Glomerular visceral epithelial cell (primary cell): ENCODE results near the gene DIABLO.
"Not testable (repeated sequence)": the region's sequence is repeated elsewhere in the genome, so short reads cannot be mapped to it uniquely, and the experiment has no call there.

ENCODE experiments used
- DNase-seq: peaks from one replicate; pipeline ENCODE4 v3.0.0-alpha.2; 2016; ENCODE audit errors: extremely low spot score

DIABLO gene

DNA sequence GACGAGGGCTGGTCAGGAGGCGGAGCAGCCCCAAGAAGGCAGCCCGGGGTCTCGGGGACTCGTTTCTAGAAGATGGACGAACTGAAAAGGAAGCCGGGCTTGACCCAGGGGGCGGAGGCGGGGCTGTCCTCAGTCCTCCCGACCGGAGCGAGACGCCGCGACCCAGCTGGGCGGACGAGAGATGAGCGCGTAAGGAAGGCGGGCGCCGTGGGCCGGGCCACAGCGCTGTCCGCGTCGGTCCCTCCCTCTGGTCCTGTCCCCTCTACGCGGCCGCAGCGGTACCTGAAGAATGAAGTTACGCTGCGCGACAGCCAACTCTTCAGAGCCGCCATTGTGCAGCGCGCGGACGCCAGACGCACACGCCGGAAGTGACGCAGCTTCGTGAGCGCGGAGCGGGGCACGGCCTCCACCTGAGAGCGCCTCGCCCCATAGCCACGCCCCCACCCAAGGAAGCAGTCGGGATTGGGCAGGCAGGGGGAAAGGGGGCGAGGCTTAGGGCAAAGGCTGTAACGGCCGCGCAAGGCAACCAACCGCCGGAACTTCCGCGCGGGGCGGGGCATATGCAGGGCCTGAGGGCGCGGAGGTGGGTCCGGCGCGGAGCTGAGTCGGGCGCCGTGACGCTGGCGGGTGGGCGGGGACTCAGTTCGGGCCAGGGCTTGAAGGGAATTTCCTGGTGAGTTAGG, at the start of gene DIABLO:
Gene DIABLO, minus strand, starts transcription at position 370 of the 683 bp plus-strand sequence. Its CDS starts 38 bp downstream, at position 332.
- peak; percentile 100 for DNase-seq

DNA sequence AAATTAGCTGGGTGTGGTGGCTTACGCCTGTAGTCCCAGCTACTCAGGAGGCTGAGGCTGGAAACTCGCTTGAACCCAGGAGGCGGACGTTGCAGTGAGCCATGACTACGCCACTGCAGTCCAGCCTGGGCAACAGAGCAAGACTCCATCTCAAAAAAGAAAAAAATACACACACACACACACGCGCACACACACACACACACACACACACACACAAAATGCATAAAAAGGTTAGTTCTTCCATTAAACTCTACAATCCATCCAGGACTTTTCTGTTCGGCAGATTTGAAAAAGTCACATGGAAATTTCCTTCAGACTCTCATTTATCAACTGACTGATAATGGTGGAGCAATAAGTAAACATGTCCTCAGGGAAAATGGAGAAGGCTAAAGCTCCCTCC, 49.6 kb upstream of the DIABLO start:
- no peak for DNase-seq

- DNase-seq: peak; percentile 97
Observed at GRCh38 chr12:122266230-122266901, 40.5 kb upstream of the DIABLO start, which contains the start of gene VPS33A. Gene VPS33A, minus strand, starts transcription at chr12:122266494. Its CDS starts 86 bp downstream, at chr12:122266408.

DNA sequence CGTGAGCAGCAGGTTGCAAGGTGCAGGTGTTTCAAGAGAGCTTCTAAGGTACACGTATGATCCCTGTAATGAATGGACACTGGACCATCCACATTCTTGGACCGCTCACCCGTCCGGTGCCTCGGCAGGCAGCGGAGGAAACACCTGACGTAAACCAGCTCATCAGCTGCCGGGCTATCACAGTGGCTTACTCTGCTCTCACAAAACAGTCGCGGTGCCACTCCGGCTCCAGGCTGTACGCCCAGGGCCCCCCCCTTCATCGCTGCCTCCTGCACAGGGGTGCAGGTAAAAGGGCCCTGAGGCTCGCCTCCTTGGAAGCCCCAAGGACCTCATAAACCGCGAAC, 40.0 kb upstream of the DIABLO start:
- peak; percentile 38 for DNase-seq

- DNase-seq: no peak
Observed at GRCh38 chr12:122265476-122265875, 39.6 kb upstream of the DIABLO start.

DNA sequence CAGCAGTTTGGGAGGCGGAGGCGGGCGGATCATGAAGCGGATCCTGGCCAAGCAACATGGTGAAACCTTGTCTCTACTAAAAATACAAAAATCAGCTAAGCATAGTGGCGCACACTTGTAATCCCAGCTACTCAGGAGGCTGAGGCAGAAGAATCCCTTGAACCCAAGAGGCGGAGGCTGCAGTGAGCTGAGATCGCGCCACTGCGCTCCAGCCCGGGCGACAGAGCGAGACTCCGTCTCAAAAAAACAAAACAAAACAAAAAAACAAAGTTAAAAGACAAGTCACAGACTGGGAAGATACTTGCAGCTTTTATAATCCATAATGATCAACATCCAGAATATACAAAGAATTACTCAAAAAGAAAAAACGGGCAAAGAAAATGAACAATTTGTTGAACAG, 34.9 kb upstream of the DIABLO start:
- DNase-seq: not testable (repeated sequence)

- not testable (repeated sequence) for DNase-seq
Observed at GRCh38 chr12:122258939-122259338, 33.1 kb upstream of the DIABLO start.

DNA sequence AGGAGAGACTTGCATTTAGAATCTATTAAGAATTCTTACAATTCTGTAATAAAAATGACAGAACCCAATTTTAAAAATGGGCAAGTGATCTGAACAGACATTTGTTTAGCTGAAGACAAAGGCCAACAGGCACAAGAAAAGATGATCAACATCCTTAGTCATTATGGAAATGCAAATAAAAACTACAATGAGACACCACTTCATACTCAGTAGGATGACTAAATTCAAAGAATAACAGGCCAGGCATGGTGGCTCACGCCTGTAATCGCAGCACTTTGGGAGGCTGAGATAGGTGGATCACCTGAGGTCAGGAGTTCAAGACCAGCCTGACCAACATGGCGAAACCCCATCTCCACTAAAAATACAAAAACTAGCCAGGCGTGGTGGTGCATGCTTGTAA, 32.6 kb upstream of the DIABLO start:
- DNase-seq: not testable (repeated sequence)

GRCh38 chr12:122250536-122250935, 24.7 kb upstream of the DIABLO start:
- DNase-seq: no peak

DNA sequence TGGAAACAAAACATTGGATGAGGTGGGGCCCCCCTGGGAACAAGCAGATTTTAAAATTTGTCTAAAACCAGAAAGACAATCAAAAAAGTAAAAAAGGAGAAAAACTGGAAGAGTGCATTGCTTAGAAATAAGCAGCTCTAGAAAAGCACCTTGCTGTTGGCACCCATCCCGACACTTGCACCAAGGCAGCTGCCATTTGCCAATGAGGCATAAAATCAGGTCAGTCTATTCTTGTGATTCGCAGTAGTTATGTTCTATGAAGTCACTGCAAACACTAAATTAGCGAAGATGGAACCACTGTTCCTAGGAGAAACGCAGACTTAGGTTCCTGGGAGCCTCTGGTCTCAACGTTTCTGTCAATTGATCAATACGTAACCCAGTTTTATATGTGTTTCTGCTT, 24.2 kb upstream of the DIABLO start:
- no peak for DNase-seq

DNA sequence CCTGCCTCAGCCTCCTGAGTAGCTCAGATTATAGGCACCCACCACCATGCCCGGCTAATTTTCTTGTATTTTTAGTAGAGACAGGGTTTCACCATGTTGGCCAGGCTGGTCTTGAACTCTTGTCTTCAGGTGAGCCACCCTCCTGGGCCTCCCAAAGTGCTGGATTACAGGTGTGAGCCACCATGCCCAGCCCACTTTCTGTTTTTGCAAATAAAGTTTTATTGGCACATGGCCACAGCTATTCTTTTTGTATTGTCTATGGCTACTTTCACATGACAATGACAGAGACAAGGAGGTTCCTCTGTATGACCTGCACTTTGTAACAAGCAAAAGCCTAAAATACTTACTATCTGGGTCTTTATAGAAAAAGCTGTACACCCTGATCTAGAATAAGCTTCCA, 19.7 kb upstream of the DIABLO start:
- no peak for DNase-seq

GRCh38 chr12:122244565-122245371, 18.9 kb upstream of the DIABLO start:
- DNase-seq: no peak

DNA sequence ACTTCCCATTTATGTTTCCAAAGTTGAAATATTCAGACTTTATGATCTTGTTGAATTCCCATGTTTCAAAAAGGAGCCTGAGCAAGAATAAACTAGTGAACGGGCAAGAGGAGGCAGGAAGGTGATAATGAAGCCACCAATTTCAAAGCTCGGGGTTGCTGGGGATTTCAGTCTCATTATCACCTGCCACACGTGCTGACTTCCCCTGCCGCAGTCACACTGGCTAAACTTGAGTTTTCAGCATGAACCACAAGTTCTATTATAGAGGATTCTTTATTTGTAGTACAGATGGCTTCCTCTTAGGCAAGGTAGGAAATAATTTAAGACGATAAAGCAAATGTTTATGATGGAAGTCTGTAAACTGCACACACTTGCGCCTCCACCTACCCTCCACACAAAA, 18.1 kb upstream of the DIABLO start:
- DNase-seq: no peak

GRCh38 chr12:122238861-122239260, 13.0 kb upstream of the DIABLO start:
- no peak for DNase-seq

DNA sequence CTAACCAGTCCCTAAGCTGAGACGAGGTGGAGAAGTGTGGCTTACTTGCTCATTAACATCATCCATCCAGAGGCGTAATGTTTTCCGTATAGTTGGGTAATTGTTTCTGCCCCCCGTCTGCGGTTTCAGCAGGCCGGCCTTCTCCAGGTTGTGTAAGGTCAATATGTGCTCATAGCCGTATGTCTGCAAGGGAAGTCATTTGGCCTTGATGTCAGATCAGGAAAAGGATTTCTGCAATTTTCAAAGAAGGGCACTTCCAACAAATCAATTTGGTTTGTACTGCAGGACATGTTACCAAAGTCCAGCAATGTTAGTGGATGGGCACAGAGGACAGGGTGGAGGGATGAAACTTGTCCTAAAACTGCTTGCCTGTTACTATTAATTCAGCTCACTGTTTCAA, 9.9 kb upstream of the DIABLO start:
- no peak for DNase-seq

DNA sequence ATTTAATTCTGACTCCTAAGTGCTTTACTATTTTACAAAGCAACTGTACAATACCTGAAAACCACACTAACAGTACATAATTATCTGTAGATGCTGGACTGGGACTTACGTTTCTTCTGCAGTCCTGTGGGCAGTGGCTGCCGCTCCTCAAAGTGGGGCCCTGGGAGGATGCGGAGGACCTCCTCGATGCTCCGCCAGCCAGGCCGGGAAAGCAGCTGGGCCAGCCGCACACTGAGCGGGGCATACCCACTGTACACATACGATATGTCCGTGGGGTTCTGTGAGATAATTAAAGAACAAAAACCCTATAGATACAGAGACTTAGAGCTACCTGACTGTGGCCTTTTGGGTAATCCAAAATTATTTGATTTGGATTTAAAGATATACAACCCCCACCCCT, 6.8 kb upstream of the DIABLO start:
- DNase-seq: no peak

DNA sequence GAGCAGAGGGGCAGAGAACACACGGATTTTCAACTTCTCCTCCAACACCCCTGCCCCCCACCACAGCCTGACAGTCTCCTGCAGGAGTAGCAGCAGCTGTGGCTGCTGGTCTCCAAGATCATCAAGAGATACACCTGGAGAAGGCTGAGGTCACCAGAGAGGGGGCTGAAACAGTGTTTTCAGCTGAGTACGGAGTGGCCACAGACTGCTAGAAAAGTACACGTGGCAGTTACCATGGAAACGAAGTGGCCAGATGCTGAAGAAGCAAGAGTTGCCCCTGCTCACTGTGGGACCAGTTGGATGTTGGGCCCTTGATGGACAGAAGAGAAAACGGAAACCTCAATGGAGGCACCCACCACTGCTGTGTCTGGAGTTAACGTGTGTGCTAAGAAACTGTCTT, 4.9 kb upstream of the DIABLO start:
- no peak for DNase-seq

DNA sequence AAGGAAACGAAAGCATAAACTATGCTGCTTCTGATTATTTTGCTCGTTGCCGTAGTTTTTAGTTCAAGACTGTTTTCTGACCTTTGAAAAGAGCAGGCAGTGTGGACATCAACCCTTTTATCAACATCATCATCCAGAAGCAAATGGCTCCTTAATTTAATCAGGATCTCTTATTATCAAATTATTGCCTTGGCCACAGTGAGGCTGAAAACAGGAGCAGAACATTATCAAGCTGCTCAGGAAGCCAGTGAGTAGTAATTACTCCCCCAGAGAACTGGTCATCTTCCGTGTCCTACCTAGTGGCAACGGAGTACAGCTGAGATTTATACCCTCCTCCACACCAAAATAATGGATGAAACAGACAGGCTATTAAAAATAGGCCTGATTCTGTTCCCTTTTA, 2.2 kb upstream of the DIABLO start:
- DNase-seq: no peak

- DNase-seq: no peak
Observed at GRCh38 chr12:122227341-122227740, 1.5 kb upstream of the DIABLO start.

DNA sequence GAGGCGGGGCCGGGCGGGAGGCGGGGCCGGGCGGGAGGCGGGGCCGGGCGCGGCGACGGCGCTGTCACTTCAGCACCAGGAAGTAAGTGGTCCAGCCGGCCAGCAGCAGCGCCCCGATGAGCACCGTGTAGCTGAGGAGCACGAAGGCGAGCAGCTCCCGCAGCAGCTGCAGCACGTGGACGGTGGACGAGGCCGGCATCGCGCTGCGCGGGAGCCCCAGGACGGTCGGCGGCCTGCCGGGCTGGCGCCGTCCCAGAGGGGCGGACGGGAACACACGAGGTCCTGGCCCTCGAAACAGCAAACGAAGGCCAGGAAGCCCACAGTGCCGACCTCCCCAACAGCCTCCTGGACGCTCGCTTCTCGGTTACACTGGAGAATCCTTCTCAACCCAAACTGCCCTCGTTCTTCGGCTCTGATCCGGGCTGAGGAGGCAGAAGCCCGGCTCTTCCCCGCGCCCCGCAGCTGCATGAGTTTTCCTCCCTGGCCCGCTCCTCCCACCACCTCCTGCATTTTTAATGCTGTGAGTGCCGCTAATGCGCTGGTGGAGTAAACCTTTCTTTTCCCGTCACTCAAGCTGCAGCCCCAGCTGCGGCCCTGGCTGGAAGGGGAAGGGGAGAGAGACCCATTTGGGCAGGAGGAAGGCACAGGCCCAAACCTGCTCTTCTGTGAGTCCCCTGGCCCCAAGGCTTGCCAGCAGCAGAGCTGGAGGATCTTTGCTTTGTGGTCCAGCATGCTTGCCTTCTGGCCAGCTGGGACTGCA, 694 bp upstream of the DIABLO start:
- DNase-seq: no peak

GRCh38 chr12:122216445-122216844, 9.4 kb downstream of the DIABLO start:
- DNase-seq: no peak

DNA sequence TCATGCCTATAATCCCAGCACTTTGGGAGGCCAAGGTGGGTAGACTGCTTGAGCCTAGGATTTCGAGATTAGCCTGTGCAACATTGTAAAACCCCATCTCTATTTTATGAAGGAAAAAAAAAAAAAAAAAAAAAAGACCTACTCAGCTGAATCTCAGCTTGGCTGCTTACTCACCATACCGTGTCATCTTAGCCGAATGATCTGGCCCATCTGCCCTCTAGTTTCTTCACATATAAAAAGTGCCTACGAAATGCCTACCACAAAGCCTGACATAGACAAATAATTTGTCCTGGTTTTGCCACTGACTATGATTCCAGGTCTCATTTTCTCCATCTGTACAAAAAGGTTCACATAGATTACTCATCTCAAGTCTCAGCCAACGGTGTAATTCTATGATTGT, 10.1 kb downstream of the DIABLO start:
- peak; percentile 51 for DNase-seq
